ENCODE results near the gene OR1N1.
"Not testable (repeated sequence)": the region's sequence is repeated elsewhere in the genome, so short reads cannot be mapped to it uniquely, and the experiment has no call there.

OR1N1 gene

GRCh38 chr9:122527193-122527592 is at the start of gene OR1N1:
OR1N1 (minus strand) TSS chr9:122527293; CDS start chr9:122527293, 0 bp downstream.
- DNase-seq, result no peak

GRCh38 chr9:122572456-122572855 is 45.4 kb upstream of the OR1N1 start:
- DNase-seq, result no peak

- no peak for DNase-seq
Measured at GRCh38 chr9:122567901-122568300, 40.8 kb upstream of the OR1N1 start.

- peak; percentile 2 for DNase-seq
Measured at GRCh38 chr9:122562134-122562760, 35.2 kb upstream of the OR1N1 start.

- no peak for DNase-seq
Measured at GRCh38 chr9:122561446-122561845, 34.4 kb upstream of the OR1N1 start.

GRCh38 chr9:122552812-122553211 is 25.7 kb upstream of the OR1N1 start, which contains the start of gene OR1N2:
OR1N2 (plus strand) TSS chr9:122553112; CDS start chr9:122553212, 100 bp downstream.
- DNase-seq, result no peak

- no peak for DNase-seq
Measured at GRCh38 chr9:122551371-122551770, 24.3 kb upstream of the OR1N1 start.

GRCh38 chr9:122546196-122546595 is 19.1 kb upstream of the OR1N1 start:
- no peak for DNase-seq

- DNase-seq, result no peak
Measured at GRCh38 chr9:122538757-122539156, 11.7 kb upstream of the OR1N1 start.

GRCh38 chr9:122537066-122537465 is 10.0 kb upstream of the OR1N1 start:
- DNase-seq, result not testable (repeated sequence)

GRCh38 chr9:122536134-122536533 is 9.0 kb upstream of the OR1N1 start:
- DNase-seq, result no peak

GRCh38 chr9:122531157-122531556 is 4.1 kb upstream of the OR1N1 start:
- DNase-seq, result not testable (repeated sequence)

GRCh38 chr9:122526602-122527001 is 491 bp downstream of the OR1N1 start:
- no peak for DNase-seq

- no peak for DNase-seq
Measured at GRCh38 chr9:122519376-122519775, 7.7 kb downstream of the OR1N1 start.

- DNase-seq, result no peak
Measured at GRCh38 chr9:122518841-122519240, 8.3 kb downstream of the OR1N1 start, which contains the start of gene OR1J4. OR1J4 (plus strand) TSS chr9:122519141; CDS start chr9:122519141, 0 bp downstream.

GRCh38 chr9:122518226-122518625 is 8.9 kb downstream of the OR1N1 start:
- DNase-seq, result no peak

GRCh38 chr9:122510502-122510901 is 16.6 kb downstream of the OR1N1 start, which contains the start of gene OR1J2:
OR1J2 (plus strand) TSS chr9:122510802; CDS start chr9:122510802, 0 bp downstream.
- DNase-seq, result no peak

GRCh38 chr9:122506964-122507363 is 20.1 kb downstream of the OR1N1 start:
- DNase-seq, result no peak

GRCh38 chr9:122498883-122499288 is 28.2 kb downstream of the OR1N1 start:
- no peak for DNase-seq

GRCh38 chr9:122479062-122479461 is 48.0 kb downstream of the OR1N1 start:
- no peak for DNase-seq

- DNase-seq, result no peak
Measured at GRCh38 chr9:122477826-122478225, 49.3 kb downstream of the OR1N1 start, which contains the start of gene OR1J1. OR1J1 (minus strand) TSS chr9:122477926; CDS start chr9:122477926, 0 bp downstream.

- no peak for DNase-seq
Measured at GRCh38 chr9:122477346-122477745, 49.7 kb downstream of the OR1N1 start.

Measured in activated T-cell treated with anti-CD3 and anti-CD28 coated beads for 4 hours (primary cell).